Measurements from ENCODE around the gene LDHAL6B.

LDHAL6B gene

GRCh38 chr15:59255680-59256336 lies 49.2 kb downstream of the LDHAL6B start:
- DNase-seq = peak; percentile 7

GRCh38 chr15:59256482-59256881 lies 49.8 kb downstream of the LDHAL6B start:
- no peak for DNase-seq

DNA sequence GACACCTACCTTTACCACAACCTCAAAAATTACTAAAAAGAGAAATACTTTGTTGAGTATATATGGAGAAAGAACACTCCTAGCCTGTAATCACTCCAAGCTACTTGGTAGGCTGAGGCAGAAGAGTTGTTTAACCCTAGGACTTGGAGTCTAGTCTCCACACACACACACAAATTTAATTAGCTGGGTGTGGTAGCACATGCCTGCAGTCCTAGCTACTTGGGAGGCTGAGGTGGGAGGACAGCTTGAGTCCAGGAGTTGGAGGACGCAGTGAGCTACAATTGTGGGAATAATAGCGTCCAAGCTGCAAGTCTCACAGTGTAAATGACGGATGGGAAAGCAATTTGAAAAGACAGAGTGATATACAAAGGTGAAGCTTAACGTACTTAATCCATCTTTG lies 50.5 kb downstream of the LDHAL6B start:
- DNase-seq = no peak
